NT2/D1 (cell line): ENCODE data around the gene ADORA1.

Experiments
- DNase-seq: peaks from one replicate; pipeline ENCODE4 v3.0.0-alpha.2; 2011; ENCODE audit warnings: low read depth, low spot score
- H3K27me3 ChIP-seq: 2 replicates; pipeline ENCODE4 v1.6.0; 2011; ENCODE audit warnings: mild to moderate bottlenecking; ENCODE audit not compliant: insufficient read length, insufficient read depth
- H3K36me3 ChIP-seq: 2 replicates; pipeline ENCODE4 v1.6.1; 2011; ENCODE audit warnings: mild to moderate bottlenecking, low read length, mixed read lengths; ENCODE audit not compliant: insufficient read depth, insufficient read length
- H3K4me1 ChIP-seq: 2 replicates; pipeline ENCODE4 v1.5.1; 2011; ENCODE audit not compliant: insufficient read depth, insufficient read length
- H3K4me3 ChIP-seq: 2 replicates; pipeline ENCODE4 v1.5.1; 2011; ENCODE audit warnings: low read depth; ENCODE audit not compliant: insufficient read length
- H3K9ac ChIP-seq: 2 replicates; pipeline ENCODE4 v1.6.0; 2011; ENCODE audit warnings: low read depth; ENCODE audit not compliant: insufficient read length
- H3K9me3 ChIP-seq: 2 replicates; pipeline ENCODE4 v1.5.1; 2011; ENCODE audit warnings: mild to moderate bottlenecking, low read length; ENCODE audit not compliant: insufficient read depth
- SUZ12 ChIP-seq: IDR thresholded peaks from 2 replicates; pipeline ENCODE4 v1.6.1; 2011; ENCODE audit not compliant: insufficient read length, insufficient read depth; ENCODE audit errors: extremely low read depth
- YY1 ChIP-seq: IDR thresholded peaks from 2 replicates; pipeline ENCODE4 v1.6.1; 2011; ENCODE audit not compliant: insufficient read length, insufficient read depth
- ZNF274 ChIP-seq: IDR thresholded peaks from 2 replicates; pipeline ENCODE4 v1.6.1; 2011; ENCODE audit warnings: mild to moderate bottlenecking, low read depth, low read length

Gene ADORA1

GRCh38 chr1:203151362-203152157 lies 24.0 kb downstream of the ADORA1 start:
- Histone ChIP-seq H3K4me1 (peaks cover 60% of the 10 kb centered on the region), H3K36me3 (peaks cover 4% of the 10 kb centered on the region), H3K27me3 (no peaks in the 10 kb centered on the region), H3K4me3 (no peak overlapping the region), H3K9ac (no peak overlapping the region), H3K9me3 (no peaks in the 10 kb centered on the region)
- no peak for DNase-seq
- TF ChIP-seq YY1 (no peak), SUZ12 (no peak), ZNF274 (no peak)

GRCh38 chr1:203152158-203153034 lies 24.9 kb downstream of the ADORA1 start:
- Histone ChIP-seq H3K9ac (no peak overlapping the region), H3K4me1 (peaks cover 54% of the 10 kb centered on the region), H3K36me3 (peaks cover 12% of the 10 kb centered on the region), H3K9me3 (no peaks in the 10 kb centered on the region), H3K27me3 (no peaks in the 10 kb centered on the region), H3K4me3 (no peak overlapping the region)
- DNase-seq: no peak
- no peak for TF ChIP-seq SUZ12
- no peak for TF ChIP-seq ZNF274
- no peak for TF ChIP-seq YY1

- no peaks in the 10 kb centered on the region for H3K27me3 ChIP-seq
- peaks cover 16% of the 10 kb centered on the region for H3K36me3 ChIP-seq
- H3K9ac ChIP-seq: no peak overlapping the region
- no peak for TF ChIP-seq ZNF274
- no peak for DNase-seq
- peaks cover 50% of the 10 kb centered on the region for H3K4me1 ChIP-seq
- H3K9me3 ChIP-seq: no peaks in the 10 kb centered on the region
- H3K4me3 ChIP-seq: no peak overlapping the region
These were observed 25.8 kb downstream of the ADORA1 start for GRCh38 chr1:203153051-203153988.

- no peak overlapping the region for H3K9ac ChIP-seq
- H3K27me3 ChIP-seq: no peaks in the 10 kb centered on the region
- peaks cover 48% of the 10 kb centered on the region for H3K4me1 ChIP-seq
- TF ChIP-seq SUZ12 (no peak), ZNF274 (no peak), YY1 (no peak)
- DNase-seq: no peak
- no peak overlapping the region for H3K4me3 ChIP-seq
- peaks cover 16% of the 10 kb centered on the region for H3K36me3 ChIP-seq
- no peaks in the 10 kb centered on the region for H3K9me3 ChIP-seq
These were observed 26.7 kb downstream of the ADORA1 start for GRCh38 chr1:203153989-203154821.

- no peak for TF ChIP-seq SUZ12
- Histone ChIP-seq H3K27me3 (no peaks in the 10 kb centered on the region), H3K9ac (no peak overlapping the region), H3K4me3 (no peak overlapping the region), H3K9me3 (no peaks in the 10 kb centered on the region), H3K36me3 (peaks cover 16% of the 10 kb centered on the region), H3K4me1 (peaks cover 33% of the 10 kb centered on the region)
- DNase-seq: no peak
These were observed 28.8 kb downstream of the ADORA1 start for GRCh38 chr1:203156280-203156679.

- Histone ChIP-seq H3K9me3 (no peaks in the 10 kb centered on the region), H3K36me3 (peaks cover 26% of the 10 kb centered on the region), H3K4me3 (no peak overlapping the region), H3K4me1 (peaks cover 18% of the 10 kb centered on the region), H3K27me3 (no peaks in the 10 kb centered on the region), H3K9ac (no peak overlapping the region)
- no peak for DNase-seq
- TF ChIP-seq ZNF274: no peak
- TF ChIP-seq SUZ12: no peak
- no peak for TF ChIP-seq YY1
These were observed 30.9 kb downstream of the ADORA1 start for GRCh38 chr1:203158423-203158822.
